ENCODE results near the gene ETV5. TPM values are rescaled to one million over a fixed set of nuclear protein-coding genes. Genes with fewer than 3 reads are reported as not detected.

ETV5 gene
- polyA plus RNA-seq, 1 of the 3 experiments (the other 2 are of a cell fraction): 20.9 TPM

- no peaks in the 10 kb centered on the region for H3F3A ChIP-seq (replicated peaks; ENCODE audit: insufficient read depth)
- DNase-seq: no peak
- peaks cover 0 to 2% of the 10 kb centered on the region in 2 experiments; a peak in 1 of 4 replicates for H3K4me1 ChIP-seq (ENCODE audit: control insufficient read depth in 1 of 2, insufficient read depth in 2 of 2, low read depth in 1 of 2, low read length in 1 of 2)
- H3K9me3 ChIP-seq: 0 out of 2 replicates have a peak, but pooled peaks cover 10% of the 10 kb centered on the region
- H3K4me2 ChIP-seq: no peak overlapping the region
- POLR2A ChIA-PET: no interaction called here
- no peaks in the 10 kb centered on the region for H4K20me1 ChIP-seq (ENCODE audit: insufficient read depth)
- CTCF ChIA-PET: interaction anchor here (1.0 kb wide), 1 partner anchor 470 kb away, joined by 3 read pairs; no protein-coding TSS in a partner anchor
- TF ChIP-seq ELF1 (IDR thresholded peaks at IDR 0.05) (no peak), NFIC (IDR thresholded peaks at IDR 0.05; ENCODE audit: borderline replicate concordance) (no peak), YY1 (IDR thresholded peaks at IDR 0.05; ENCODE audit: low read depth) (no peak), RAD21 (IDR thresholded peaks at IDR 0.05; ENCODE audit: low read length) (no peak), GABPA (IDR thresholded peaks at IDR 0.05; ENCODE audit: low read depth) (no peak), SMC3 (IDR thresholded peaks at IDR 0.05; ENCODE audit: low read depth, low read length) (no peak), MXI1 (IDR thresholded peaks at IDR 0.05; ENCODE audit: low read depth, low read length) (no peak), TEAD4 (IDR thresholded peaks at IDR 0.05; ENCODE audit: borderline replicate concordance, insufficient read depth) (no peak), MAX (IDR thresholded peaks at IDR 0.05; ENCODE audit: low read depth) (no peak), PBX3 (IDR thresholded peaks at IDR 0.05) (no peak), EP300 (IDR thresholded peaks at IDR 0.05; ENCODE audit: borderline replicate concordance in 1 of 2, low read depth in 1 of 2, low read length in 1 of 2) (no peak), FOXM1 (IDR thresholded peaks at IDR 0.05; ENCODE audit: low read depth) (no peak), TAF1 (IDR thresholded peaks at IDR 0.05; ENCODE audit: borderline replicate concordance, low read depth, low read length) (no peak), ZBTB33 (IDR thresholded peaks at IDR 0.05; ENCODE audit: borderline replicate concordance, low read depth) (no peak), JUND (IDR thresholded peaks at IDR 0.05) (no peak), FOSL2 (IDR thresholded peaks at IDR 0.05; ENCODE audit: borderline replicate concordance, low read depth) (no peak)
- TF ChIP-seq, protein P1, sequence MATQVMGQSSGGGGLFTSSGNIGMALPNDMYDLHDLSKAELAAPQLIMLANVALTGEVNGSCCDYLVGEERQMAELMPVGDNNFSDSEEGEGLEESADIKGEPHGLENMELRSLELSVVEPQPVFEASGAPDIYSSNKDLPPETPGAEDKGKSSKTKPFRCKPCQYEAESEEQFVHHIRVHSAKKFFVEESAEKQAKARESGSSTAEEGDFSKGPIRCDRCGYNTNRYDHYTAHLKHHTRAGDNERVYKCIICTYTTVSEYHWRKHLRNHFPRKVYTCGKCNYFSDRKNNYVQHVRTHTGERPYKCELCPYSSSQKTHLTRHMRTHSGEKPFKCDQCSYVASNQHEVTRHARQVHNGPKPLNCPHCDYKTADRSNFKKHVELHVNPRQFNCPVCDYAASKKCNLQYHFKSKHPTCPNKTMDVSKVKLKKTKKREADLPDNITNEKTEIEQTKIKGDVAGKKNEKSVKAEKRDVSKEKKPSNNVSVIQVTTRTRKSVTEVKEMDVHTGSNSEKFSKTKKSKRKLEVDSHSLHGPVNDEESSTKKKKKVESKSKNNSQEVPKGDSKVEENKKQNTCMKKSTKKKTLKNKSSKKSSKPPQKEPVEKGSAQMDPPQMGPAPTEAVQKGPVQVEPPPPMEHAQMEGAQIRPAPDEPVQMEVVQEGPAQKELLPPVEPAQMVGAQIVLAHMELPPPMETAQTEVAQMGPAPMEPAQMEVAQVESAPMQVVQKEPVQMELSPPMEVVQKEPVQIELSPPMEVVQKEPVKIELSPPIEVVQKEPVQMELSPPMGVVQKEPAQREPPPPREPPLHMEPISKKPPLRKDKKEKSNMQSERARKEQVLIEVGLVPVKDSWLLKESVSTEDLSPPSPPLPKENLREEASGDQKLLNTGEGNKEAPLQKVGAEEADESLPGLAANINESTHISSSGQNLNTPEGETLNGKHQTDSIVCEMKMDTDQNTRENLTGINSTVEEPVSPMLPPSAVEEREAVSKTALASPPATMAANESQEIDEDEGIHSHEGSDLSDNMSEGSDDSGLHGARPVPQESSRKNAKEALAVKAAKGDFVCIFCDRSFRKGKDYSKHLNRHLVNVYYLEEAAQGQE (IDR thresholded peaks at IDR 0.05; ENCODE audit: low read depth, low read length): no peak
- TF ChIP-seq, protein P2, sequence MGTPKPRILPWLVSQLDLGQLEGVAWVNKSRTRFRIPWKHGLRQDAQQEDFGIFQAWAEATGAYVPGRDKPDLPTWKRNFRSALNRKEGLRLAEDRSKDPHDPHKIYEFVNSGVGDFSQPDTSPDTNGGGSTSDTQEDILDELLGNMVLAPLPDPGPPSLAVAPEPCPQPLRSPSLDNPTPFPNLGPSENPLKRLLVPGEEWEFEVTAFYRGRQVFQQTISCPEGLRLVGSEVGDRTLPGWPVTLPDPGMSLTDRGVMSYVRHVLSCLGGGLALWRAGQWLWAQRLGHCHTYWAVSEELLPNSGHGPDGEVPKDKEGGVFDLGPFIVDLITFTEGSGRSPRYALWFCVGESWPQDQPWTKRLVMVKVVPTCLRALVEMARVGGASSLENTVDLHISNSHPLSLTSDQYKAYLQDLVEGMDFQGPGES (IDR thresholded peaks at IDR 0.05; ENCODE audit: low read depth, low read length): no peak
- TF ChIP-seq, protein P3, sequence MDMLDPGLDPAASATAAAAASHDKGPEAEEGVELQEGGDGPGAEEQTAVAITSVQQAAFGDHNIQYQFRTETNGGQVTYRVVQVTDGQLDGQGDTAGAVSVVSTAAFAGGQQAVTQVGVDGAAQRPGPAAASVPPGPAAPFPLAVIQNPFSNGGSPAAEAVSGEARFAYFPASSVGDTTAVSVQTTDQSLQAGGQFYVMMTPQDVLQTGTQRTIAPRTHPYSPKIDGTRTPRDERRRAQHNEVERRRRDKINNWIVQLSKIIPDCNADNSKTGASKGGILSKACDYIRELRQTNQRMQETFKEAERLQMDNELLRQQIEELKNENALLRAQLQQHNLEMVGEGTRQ (IDR thresholded peaks at IDR 0.05; ENCODE audit: borderline replicate concordance, low read depth, low read length): no peak
- H3K9me2 ChIP-seq: no peaks in the 10 kb centered on the region
- no peak overlapping the region for H3K4me3 ChIP-seq (ENCODE audit: low read depth in 2 of 2, low read length in 1 of 2)
- H3K36me3 ChIP-seq (replicated peaks in 1 of 2; ENCODE audit: control insufficient read depth in 1 of 2, insufficient read depth in 2 of 2, low read length in 1 of 2): peaks cover 16 to 21% of the 10 kb centered on the region in 2 experiments
- H3K9ac ChIP-seq: no peak overlapping the region
- H3K79me2 ChIP-seq (ENCODE audit: insufficient read depth): no peaks in the 10 kb centered on the region
- H3K27me3 ChIP-seq (ENCODE audit: insufficient read depth): no peaks in the 10 kb centered on the region
- H3K27ac ChIP-seq (ENCODE audit: low read depth in 2 of 2, low read length in 1 of 2): peak overlapping the region in 1 of 2 experiments; percentile 24; a peak in 1 of 4 replicates
- 86% methylated on average over 9 of the region's 9 CpGs for WGBS (ENCODE audit: low lambda C conversion rate)
- no peak overlapping the region for H2AFZ ChIP-seq (ENCODE audit: low read depth)
These were observed 37.9 kb downstream of the ETV5 start for GRCh38 chr3:186070996-186071395.
